Esophagus squamous epithelium (tissue), 4 donors: ENCODE measurements around the gene SMIM35.

ENCODE experiments used
- POLR2A ChIP-seq, 4 donors: fragments of 450-650 bp; IDR thresholded peaks; one replicate each; pipeline ENCODE4 v1.6.1; 2017; ENCODE audit warnings: antibody characterized with exemption in 4 of 4, mild to moderate bottlenecking in 4 of 4, moderate library complexity in 3 of 4
- TF ChIP-seq, protein P1 (sequence below), 6 experiments: fragments of 450-650 bp in 4 of 6; fragments of 200-600 bp in 2 of 6; sonication (generic) in 2 of 6; IDR thresholded peaks; one replicate each; pipeline ENCODE4 v1.5.1; 2016 to 2019; ENCODE audit warnings: antibody characterized with exemption in 6 of 6, mild to moderate bottlenecking in 4 of 6, moderate library complexity in 4 of 6

DNA sequence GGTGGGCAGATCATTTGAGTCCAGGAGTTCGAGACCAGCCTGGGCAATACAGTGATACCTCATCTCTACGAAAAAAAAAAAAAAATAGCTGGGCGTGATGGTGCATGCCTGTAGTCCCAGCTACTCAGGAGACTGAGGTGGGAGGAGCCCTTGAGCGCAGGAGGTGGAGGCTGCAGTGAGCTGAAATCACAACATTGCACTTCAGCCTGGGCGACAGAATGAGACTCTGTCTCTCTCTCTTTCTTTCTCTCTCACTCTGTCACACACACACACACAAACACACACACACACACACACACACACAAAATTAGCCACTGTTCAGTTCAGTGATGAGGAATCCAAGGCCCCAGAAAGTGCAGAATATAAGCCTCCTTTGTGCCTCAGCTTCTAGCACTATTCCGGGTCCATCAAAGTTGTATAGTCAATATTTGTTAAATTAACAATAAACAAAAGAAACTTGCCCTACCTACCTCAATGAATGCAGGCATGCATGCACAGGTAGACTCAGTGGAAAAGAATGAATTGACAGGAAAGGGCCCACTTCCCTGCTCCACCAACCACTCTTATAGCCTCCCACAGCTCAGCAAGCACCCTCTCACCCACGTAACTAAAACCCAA lies 3.9 kb upstream of the SMIM35 start:
- TF ChIP-seq, protein P1, sequence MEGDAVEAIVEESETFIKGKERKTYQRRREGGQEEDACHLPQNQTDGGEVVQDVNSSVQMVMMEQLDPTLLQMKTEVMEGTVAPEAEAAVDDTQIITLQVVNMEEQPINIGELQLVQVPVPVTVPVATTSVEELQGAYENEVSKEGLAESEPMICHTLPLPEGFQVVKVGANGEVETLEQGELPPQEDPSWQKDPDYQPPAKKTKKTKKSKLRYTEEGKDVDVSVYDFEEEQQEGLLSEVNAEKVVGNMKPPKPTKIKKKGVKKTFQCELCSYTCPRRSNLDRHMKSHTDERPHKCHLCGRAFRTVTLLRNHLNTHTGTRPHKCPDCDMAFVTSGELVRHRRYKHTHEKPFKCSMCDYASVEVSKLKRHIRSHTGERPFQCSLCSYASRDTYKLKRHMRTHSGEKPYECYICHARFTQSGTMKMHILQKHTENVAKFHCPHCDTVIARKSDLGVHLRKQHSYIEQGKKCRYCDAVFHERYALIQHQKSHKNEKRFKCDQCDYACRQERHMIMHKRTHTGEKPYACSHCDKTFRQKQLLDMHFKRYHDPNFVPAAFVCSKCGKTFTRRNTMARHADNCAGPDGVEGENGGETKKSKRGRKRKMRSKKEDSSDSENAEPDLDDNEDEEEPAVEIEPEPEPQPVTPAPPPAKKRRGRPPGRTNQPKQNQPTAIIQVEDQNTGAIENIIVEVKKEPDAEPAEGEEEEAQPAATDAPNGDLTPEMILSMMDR (IDR thresholded peaks at IDR 0.05) = no peak
- TF ChIP-seq POLR2A (IDR thresholded peaks at IDR 0.05) = no peak
